ENCODE measurements around the gene SETDB1. TPM values are rescaled to one million over a fixed set of nuclear protein-coding genes. Genes with fewer than 3 reads are reported as not detected.

The SETDB1 gene
- total and polyA plus RNA-seq, 7 donors, result 5.5 to 36.0 (median 24.5) TPM

- no peak for TF ChIP-seq POLR2A (IDR thresholded peaks at IDR 0.05)
- TF ChIP-seq CTCF (IDR thresholded peaks at IDR 0.05), result no peak
- TF ChIP-seq EP300 (IDR thresholded peaks at IDR 0.05), result no peak
- intact Hi-C loops (cut with DNase I), result no loop called here
- Histone ChIP-seq H3K27ac (no peak overlapping the region), H3K9me3 (no peaks in the 10 kb centered on the region), H3K4me1 (no peaks in the 10 kb centered on the region), H3K27me3 (no peaks in the 10 kb centered on the region), H3K36me3 (no peaks in the 10 kb centered on the region), H3K4me3 (no peak overlapping the region)
- no peak for DNase-seq
These were observed 13.5 kb upstream of the SETDB1 start for GRCh38 chr1:150912623-150913022.

GRCh38 chr1:150917387-150917786 is 8.8 kb upstream of the SETDB1 start:
- intact Hi-C loops (cut with DNase I), result no loop called here
- 20 to 72% methylated on average over 7 of the region's 7 CpGs for WGBS, 2 donors

GRCh38 chr1:150922519-150922975 is 3.6 kb upstream of the SETDB1 start:
- H3K9me3 ChIP-seq, result no peaks in the 10 kb centered on the region
- H3K27ac ChIP-seq, result no peak overlapping the region
- H3K36me3 ChIP-seq, result peaks cover 0 to 2% (median 0%) of the 10 kb centered on the region in 4 donors
- H3K4me1 ChIP-seq, result peaks cover 0 to 10% (median 10%) of the 10 kb centered on the region in 4 donors
- no peaks in the 10 kb centered on the region for H3K27me3 ChIP-seq
- intact Hi-C loops (cut with DNase I), result loop anchor here (10.0 kb wide), 2 partner anchors 228 to 358 kb away; partner anchors contain the start of gene GOLPH3L
- no peak overlapping the region for H3K4me3 ChIP-seq
- TF ChIP-seq POLR2A (IDR thresholded peaks at IDR 0.05) (no peak), CTCF (IDR thresholded peaks at IDR 0.05) (peak; percentile 30 to 70 (median 62))
- WGBS, 2 donors, result 39 to 40% methylated on average over 2 of the region's 2 CpGs
- peak; percentile 84 for DNase-seq

More at GRCh38 chr1:150917387-150917786, 8.8 kb upstream of the SETDB1 start:
- H3K27me3 ChIP-seq, result no peaks in the 10 kb centered on the region
- H3K4me3 ChIP-seq, result no peak overlapping the region
- no peaks in the 10 kb centered on the region for H3K4me1 ChIP-seq
- DNase-seq, result no peak
- TF ChIP-seq EP300 (IDR thresholded peaks at IDR 0.05) (no peak), POLR2A (IDR thresholded peaks at IDR 0.05) (no peak), CTCF (IDR thresholded peaks at IDR 0.05) (no peak), POLR2AphosphoS5 (IDR thresholded peaks at IDR 0.05) (no peak)
- H3K36me3 ChIP-seq, result no peaks in the 10 kb centered on the region
- H3K9me3 ChIP-seq, result no peaks in the 10 kb centered on the region
- no peak overlapping the region for H3K27ac ChIP-seq

- Histone ChIP-seq H3K9me3 (no peaks in the 10 kb centered on the region), H3K36me3 (peaks cover 18 to 28% (median 22%) of the 10 kb centered on the region in 4 donors), H3K4me3 (peak overlapping the region in 3 of 4 donors; percentile 84 to 90 (median 87)), H3K4me1 (peaks cover 0 to 15% (median 13%) of the 10 kb centered on the region in 4 donors), H3K27ac (peak overlapping the region in 1 of 4 donors; percentile 86), H3K27me3 (no peaks in the 10 kb centered on the region)
- WGBS, 2 donors, result 51 to 74% methylated on average over 23 of the region's 23 CpGs
- no peak for DNase-seq
- no peak for TF ChIP-seq EP300 (IDR thresholded peaks at IDR 0.05)
- no peak for TF ChIP-seq CTCF (IDR thresholded peaks at IDR 0.05)
- no peak for TF ChIP-seq POLR2A (IDR thresholded peaks at IDR 0.05)
- TF ChIP-seq POLR2AphosphoS5 (IDR thresholded peaks at IDR 0.05), result no peak
- intact Hi-C loops (cut with DNase I), result loop anchor here (5.0 to 10.0 kb wide), 3 partner anchors 47 to 360 kb away; partner anchors contain the start of genes CERS2 and GOLPH3L
These were observed 1.1 kb upstream of the SETDB1 start for GRCh38 chr1:150925080-150925479.

GRCh38 chr1:150927624-150928023 is 1.5 kb downstream of the SETDB1 start:
- intact Hi-C loops (cut with DNase I), result loop anchor here (5.0 to 10.0 kb wide), 3 partner anchors 45 to 363 kb away; partner anchors contain the start of genes CERS2 and GOLPH3L
- Histone ChIP-seq H3K4me3 (no peak overlapping the region), H3K9me3 (peaks cover 0 to 6% (median 0%) of the 10 kb centered on the region in 4 donors), H3K27ac (no peak overlapping the region), H3K27me3 (no peaks in the 10 kb centered on the region), H3K4me1 (peaks cover 0 to 15% (median 13%) of the 10 kb centered on the region in 4 donors), H3K36me3 (peaks cover 18 to 53% (median 39%) of the 10 kb centered on the region in 4 donors)
- no peak for TF ChIP-seq CTCF (IDR thresholded peaks at IDR 0.05)
- TF ChIP-seq EP300 (IDR thresholded peaks at IDR 0.05), result no peak
- TF ChIP-seq POLR2A (IDR thresholded peaks at IDR 0.05), result no peak
- WGBS, 2 donors, result 91 to 95% methylated on average over 4 of the region's 4 CpGs
- no peak for DNase-seq

All from sigmoid colon (tissue), 7 donors.